NCI-H2196 (cell line): ENCODE measurements around the gene SORCS3.

Experiments used
- DNase-seq: peaks from one replicate; lab custom pipeline; 2025; ENCODE audit not compliant: unreplicated experiment; lab: John Stamatoyannopoulos, UW

The SORCS3 gene

DNA sequence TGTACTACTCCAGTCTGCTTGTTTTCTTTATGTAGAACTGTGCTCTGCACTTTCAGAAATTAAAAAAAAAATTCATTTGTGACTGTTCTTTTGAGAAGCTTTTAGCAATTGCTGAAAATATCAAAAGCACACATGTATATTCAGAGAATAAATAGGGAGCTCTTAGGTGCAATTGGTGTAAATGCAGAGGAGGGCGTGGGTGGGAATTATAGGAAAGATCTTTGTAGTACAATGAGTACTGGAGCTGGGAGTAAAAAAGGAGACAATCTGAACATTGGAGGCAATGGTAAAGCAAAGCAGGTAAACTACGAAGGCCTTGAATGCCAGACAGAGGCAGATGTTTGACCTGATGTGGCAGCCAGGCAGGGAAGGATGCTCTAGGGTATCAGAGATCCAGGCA lies 267.5 kb downstream of the SORCS3 start:
- no peak for DNase-seq

- DNase-seq = no peak
These were observed 269.6 kb downstream of the SORCS3 start for GRCh38 chr10:104910712-104911111.

DNA sequence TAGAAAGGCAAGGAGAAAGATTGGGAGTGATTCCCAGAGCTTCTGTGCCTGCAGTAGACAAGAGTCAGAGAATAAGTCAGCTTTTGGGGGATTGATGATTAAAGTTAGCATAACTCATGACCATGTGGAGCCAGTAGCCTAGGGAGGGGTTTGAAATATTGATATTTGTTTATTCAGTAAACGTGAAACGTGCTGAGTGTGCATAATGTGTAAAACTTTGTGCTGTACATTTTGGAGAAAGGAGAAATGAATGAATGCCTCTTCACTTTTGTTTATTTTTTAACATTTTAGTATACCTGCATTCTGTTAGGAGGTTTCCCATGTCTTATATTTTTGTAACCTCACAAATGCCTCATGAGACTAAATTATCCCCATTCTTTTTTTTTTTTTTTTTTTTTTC lies 272.3 kb downstream of the SORCS3 start:
- DNase-seq = no peak

DNA sequence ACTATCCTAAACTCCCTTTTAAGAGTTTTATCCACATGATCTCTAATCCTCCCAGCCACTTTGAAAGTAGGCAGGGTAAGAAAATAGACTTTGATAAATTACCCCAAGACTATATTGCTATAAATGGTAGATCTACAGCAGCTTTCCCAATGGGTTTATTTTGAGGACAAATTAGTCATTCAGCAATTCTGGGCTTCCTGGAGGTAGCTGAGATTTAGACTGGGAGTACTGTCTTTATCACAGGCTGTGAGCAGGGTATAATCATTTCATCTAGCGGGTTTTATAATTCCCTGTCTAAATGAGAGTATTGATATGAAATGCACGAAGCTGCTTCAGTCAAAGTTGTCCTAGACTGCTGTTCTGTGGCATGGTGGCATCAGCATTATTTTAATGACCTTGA lies 279.4 kb downstream of the SORCS3 start:
- no peak for DNase-seq

GRCh38 chr10:104921763-104922162 lies 280.7 kb downstream of the SORCS3 start:
- no peak for DNase-seq

- DNase-seq = no peak
These were observed 281.7 kb downstream of the SORCS3 start for GRCh38 chr10:104922810-104923209.

GRCh38 chr10:104923501-104923900 lies 282.4 kb downstream of the SORCS3 start:
- DNase-seq = no peak

DNA sequence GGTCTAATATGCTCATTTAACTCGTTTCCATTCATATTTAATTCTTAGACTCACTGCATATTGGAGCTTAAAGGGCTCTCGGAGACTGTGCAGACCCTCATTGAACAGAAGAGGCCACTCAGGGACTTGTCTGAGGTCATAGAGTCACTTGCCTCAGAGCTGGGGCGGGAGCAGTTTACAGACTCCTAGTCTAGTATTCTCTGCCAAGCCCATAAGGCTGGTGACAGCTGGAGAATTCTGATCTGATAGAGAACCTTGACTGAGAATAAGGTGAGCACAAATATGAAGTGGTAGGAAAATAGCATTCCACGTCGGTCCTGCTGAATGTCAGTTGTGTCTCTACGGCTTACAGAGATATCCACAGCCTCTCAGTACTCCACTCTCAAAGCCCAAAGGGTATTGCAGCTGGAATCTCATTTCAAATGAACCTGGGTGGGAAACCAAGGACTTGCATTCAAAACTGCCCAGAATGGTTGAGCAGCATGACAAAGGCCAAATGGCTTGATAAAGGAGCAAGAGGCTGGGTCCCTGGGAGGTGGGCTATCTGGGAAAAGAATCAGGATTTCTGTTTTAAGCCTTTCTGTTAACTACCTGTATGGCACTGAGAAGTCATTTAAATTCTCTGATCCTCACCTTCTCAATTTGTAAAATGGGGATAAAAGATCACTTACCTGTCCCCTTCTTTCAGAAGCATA lies 283.2 kb downstream of the SORCS3 start:
- DNase-seq = no peak

DNA sequence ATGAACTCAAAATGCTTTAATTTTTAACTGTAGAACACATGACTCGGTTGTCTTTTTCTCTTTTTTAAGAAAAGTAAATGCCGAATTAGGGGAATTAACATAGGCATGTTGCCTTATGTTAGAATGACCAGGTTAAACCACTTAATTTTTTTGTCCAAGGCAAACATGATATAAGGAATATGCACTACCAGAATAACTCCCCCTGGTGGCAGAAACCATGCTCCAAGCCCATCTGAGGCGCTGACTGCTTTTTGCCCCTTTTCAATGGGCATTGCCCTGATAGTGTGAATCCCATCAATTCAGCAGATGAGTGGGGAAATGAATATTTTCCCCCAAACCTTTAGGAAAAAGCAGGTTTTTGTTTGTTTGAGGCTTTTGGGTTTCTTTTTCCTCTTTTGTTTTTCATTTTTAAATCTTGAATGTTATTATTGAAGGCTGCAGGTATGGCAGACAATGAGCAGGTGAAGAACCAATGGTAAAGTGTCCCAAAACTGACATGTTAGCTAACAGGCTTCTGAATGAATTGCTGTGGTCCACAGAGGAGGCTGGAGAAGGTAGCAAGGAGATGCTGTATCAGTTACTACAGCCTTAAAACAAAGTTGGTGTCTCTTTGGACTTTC lies 284.3 kb downstream of the SORCS3 start:
- DNase-seq = peak; percentile 1

- DNase-seq = no peak
These were observed 287.6 kb downstream of the SORCS3 start for GRCh38 chr10:104928734-104929133.

DNA sequence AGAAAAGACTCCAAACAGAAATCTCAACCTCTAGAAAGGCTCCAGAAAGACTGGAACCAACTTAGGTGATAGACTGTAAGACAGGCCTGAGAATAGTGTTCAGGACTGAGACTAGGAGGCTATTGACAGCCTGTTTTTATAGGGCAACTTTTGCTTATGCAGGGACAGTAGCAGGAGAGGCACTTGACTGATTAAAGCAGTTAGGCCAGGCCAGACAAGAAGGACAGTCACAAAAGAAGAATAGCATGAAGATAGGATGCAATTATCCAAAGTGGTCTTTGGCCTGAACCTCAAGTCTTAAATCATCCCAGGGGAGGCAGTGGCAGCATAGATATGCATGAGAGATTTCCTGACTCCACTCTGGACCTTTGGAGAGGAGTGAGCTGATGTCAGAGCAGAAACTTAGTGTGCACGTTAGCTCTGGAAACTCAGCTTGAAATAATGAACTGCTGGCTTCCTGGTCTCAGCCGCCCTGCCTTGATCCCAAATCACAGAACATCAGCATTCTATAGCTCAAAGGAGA lies 290.6 kb downstream of the SORCS3 start:
- no peak for DNase-seq

GRCh38 chr10:104935656-104936055 lies 294.6 kb downstream of the SORCS3 start:
- DNase-seq = no peak

DNA sequence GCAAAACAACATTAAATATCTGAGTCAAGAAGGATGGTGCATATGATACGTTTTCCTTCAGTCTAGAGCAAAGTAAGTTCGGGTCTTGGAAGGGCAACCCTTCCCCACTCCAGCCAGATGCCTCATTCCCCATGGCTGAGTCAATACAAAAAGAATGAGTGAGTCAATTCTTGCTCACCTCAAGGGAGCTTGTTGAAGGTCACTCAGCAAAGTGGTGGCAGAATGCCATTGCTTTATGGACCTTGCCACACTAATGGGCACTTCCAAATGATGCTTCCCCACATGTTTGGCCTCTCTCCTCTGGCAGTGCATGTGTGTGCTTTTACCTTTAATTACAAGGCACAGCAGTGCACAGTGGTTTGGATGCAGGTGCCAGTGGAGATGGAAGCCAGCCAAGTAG lies 296.5 kb downstream of the SORCS3 start:
- no peak for DNase-seq

DNA sequence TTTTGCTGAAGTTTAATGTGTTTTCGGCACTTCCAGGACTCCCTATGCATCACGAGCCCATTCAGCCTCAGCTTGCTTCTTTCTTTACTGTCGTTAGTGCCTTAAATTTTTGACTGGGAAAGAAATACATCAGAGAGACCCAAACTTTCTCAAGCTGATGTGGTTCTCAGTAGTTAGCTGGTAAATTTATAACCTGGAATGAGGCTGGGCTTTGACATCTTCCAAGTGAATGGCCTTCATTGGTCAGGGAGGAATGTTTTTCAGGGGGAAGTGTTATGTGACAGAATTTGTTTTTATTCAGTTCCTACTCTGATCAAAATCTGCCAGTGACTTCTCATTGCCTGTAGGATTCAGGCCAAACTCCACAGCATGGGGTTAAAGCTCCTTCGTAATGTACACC lies 296.9 kb downstream of the SORCS3 start:
- DNase-seq = no peak

DNA sequence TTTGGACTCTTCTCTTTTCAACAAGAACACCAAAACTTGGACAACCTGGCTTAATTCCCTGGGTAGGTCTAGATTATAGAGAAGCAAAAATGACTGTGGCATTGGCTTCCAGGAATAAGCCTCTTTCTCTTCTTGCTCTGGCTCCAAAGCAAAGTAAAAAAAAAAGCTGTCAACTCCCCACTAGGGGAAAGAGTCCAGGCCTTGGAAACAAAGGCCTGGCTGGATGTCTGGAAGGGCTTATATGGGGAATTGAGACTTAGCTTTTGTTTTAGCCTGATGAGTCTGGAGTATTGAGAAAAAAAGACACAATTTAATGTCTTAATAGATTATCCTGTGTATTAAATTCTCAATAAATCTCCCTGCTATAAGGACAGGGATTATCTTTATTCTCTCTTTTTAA lies 300.6 kb downstream of the SORCS3 start:
- no peak for DNase-seq

DNA sequence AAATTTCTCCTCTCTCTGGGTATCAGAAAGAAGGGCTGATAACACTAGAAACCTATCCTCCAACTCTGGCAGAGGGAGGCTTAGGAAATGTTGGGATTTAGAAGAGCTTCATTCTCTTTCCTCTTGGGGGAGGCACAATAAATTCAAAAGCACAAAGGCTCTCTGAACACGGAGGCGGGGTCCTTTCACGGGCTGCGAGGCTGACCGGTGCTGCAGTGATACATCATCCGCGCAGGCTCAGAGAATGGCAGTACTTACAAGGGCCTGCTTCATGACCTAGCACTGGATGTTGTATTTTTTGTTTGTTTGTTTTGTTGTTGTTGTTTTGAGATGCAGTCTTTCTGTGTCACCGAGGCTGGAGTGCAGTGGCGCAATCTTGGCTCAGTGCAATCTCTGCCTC lies 306.2 kb downstream of the SORCS3 start:
- no peak for DNase-seq

GRCh38 chr10:104957178-104957841 lies 316.2 kb downstream of the SORCS3 start:
- DNase-seq = no peak

- DNase-seq = no peak
These were observed 325.6 kb downstream of the SORCS3 start for GRCh38 chr10:104966563-104967297.

DNA sequence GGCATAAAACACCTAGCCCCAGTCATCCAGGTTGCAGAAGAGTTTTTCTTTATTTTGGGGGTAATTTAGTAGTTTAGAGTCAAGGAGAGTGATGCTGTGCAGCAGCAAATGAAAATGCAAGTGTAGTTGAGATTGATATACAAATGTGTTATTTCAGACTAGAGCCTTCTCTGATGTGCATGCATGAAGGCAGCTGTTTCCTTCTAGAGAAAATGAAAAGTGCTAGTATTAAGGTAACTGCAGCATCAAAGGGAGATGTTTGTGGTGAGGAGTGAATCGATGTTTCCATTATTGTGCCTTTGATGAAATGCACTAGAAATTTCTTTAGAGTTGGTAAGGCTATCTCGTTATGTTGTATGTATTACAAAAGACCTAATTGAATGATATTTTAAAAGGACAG lies 339.3 kb downstream of the SORCS3 start:
- DNase-seq = no peak

DNA sequence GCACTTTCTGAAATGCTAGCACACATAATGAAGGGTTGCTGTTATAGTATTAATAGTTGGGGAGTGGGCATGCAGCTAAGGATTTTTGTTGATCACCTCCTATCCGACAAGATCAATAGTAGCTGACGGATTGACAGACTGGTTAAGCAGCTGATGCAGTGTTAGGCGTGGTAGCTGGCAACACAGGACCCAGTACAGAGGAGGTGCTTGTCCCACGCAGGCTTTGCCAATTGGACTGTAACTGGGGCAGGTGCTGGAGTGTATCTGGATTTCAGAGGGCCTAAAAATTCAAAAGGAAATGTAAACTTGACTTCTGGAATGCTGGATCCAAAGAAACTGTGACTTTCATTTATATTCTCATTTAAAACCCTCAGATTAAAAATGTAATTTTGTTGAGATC lies 340.9 kb downstream of the SORCS3 start:
- DNase-seq = no peak

- no peak for DNase-seq
These were observed 347.6 kb downstream of the SORCS3 start for GRCh38 chr10:104988686-104989085.

DNA sequence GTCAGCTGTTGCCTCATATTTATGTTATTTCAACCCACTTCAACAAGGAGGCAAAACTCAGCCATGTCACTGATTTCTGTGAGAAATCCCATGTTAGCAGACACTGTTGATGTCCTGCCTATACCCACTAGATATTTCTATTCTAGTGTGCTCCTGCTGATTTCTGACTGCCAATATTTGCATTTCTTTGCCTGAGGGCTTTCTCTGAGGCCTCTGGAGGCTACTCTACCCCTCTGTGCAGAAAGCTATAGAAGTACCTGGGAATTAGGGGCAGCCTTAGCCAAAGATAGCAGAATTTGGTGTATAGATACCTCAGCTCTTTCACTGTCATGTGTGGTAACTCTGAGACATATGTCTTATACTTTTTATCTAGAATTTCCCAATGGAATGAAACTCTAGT lies 348.8 kb downstream of the SORCS3 start:
- DNase-seq = no peak
